ENCODE data around the gene CD109.

DNA sequence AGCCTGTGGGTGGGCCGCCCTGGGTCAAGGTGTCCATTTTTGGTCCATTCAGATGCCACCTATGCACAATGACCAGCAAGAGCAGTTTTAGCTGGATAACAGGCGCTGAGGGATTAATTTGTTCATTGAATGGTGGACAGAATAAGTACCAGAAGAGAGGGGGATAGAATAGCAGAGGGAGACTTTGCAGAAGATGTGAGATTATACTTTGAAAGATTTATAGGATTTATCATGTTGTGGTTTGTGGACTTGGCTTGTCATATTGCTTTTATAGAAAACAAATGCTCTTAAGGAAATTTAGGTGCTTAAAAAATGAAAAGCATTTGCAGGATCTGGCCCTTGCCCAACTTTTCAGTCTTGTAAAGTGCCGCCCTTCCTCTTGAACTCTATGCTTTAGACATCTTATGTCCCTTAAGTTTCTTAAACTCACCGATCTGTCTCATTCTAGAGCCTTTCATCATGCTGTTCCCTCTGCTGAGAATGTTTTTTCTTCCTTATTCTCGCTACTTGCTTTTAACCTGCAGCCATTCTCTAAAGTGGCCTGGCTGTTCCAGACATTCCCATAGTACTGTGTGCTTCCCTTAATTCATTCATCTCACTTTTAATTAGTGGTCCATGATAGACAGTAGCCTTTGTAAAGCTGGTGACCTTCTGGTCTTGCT is 42.5 kb downstream of the CD109 start:
- TF ChIP-seq EZH2 (IDR thresholded peaks at IDR 0.05) (no peak), POLR2AphosphoS5 (IDR thresholded peaks at IDR 0.05; ENCODE audit: borderline replicate concordance, low read depth, low read length) (no peak), FOXP2 (optimal IDR thresholded peaks at IDR 0.05; ENCODE audit: control extremely low read depth, extremely low read length, insufficient read depth) (no peak)

Data from SK-N-MC (cell line).